Fibroblast of the aortic adventitia (primary cell): ENCODE results near the gene IL1RL1. TPM values are rescaled to one million over a fixed set of nuclear protein-coding genes. Genes with fewer than 3 reads are reported as not detected.

Experiments used
- DNase-seq: peaks from one replicate; pipeline ENCODE4 v3.0.0-alpha.2; 2010; ENCODE audit warnings: low read depth
- H3K4me3 ChIP-seq: 2 replicates; pipeline ENCODE4 v1.5.1; 2011; ENCODE audit warnings: low read depth, mild to moderate bottlenecking, control low read depth, low read length, moderate library complexity
- CTCF ChIP-seq: IDR thresholded peaks from 2 replicates; pipeline ENCODE4 v1.5.1; 2011; ENCODE audit warnings: mild to moderate bottlenecking, low read length, control low read depth, inconsistent platforms; ENCODE audit not compliant: insufficient read depth
- total RNA-seq: library from RNA; depleted of rRNA; stranded (reverse); fragments of >200 nt; gene quantifications from 2 replicates; pipeline ENCODE4 v1.2.3, GENCODE V29; 2012; ENCODE audit warnings: low replicate concordance

The IL1RL1 gene
- total RNA-seq, 1 donor: 8.2 TPM

DNA sequence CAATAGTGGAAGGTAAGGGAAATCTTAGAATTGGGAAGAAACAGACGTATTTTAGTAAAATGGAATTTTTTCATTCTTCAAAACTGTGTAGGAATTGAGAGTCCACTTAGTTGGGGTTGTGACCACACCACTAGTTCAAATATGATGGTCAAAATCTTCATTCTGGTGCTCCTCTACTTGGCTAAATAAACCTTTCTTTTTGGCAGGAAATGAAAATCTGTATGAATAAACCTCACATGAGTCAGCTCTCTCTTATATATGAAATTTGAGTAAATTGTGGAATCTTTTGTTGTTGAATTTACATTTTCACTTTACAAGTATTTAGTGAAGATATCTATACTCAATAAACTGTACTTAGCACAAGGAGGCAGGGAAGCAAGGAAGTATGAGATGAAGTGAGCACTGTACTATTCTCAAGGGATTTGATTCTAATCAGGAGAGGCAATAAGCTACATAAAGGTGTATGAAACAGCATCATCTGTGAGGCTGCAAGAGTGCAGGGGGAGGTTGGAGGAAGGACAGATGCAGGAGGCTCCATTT lies 64.8 kb downstream of the IL1RL1 start:
- TF ChIP-seq CTCF: no peak
- no peak overlapping the region for H3K4me3 ChIP-seq
- DNase-seq: no peak

- TF ChIP-seq CTCF: no peak
- H3K4me3 ChIP-seq: no peak overlapping the region
- no peak for DNase-seq
Observed at GRCh38 chr2:102383722-102384121, 72.4 kb downstream of the IL1RL1 start.

DNA sequence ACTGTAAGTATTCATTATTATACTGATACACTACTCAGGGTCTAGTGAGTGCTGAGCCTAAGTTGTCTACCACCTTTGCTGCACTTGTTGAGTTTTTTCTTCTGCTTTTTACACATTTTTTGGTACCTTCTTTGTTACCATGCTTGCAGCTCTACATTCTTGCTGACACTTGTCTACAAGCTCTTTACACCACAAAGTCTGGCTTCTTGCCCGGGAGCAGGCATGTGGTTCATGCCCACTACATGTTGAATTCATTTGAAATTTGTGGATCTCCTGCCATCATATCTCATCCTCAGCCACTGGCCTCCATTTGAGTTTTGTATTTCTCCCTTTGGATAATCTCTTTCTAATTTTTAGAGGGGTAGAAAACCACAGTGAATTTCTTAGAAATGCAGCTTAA lies 74.2 kb downstream of the IL1RL1 start:
- no peak overlapping the region for H3K4me3 ChIP-seq
- DNase-seq: peak; percentile 2
- TF ChIP-seq CTCF: no peak

DNA sequence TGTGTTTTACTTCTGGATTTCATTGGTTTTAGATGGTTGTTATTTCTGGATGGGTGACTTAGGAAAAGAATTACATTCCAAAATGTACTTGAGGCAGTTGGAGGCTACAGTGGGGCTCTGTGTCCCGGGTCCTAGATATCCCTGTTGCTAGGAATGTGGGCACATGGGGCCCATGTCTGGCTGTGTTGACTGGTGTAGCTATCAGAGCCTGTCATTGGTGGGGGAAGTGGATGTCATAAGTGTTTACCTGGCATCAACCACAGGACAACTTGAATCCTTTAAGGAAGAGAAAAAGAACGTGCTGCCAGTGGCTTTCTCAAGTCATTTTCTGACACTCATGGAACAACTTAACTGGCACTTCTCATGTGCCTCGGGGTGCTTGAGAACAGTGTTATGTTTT lies 74.6 kb downstream of the IL1RL1 start:
- H3K4me3 ChIP-seq: no peak overlapping the region
- no peak for DNase-seq
- no peak for TF ChIP-seq CTCF

DNA sequence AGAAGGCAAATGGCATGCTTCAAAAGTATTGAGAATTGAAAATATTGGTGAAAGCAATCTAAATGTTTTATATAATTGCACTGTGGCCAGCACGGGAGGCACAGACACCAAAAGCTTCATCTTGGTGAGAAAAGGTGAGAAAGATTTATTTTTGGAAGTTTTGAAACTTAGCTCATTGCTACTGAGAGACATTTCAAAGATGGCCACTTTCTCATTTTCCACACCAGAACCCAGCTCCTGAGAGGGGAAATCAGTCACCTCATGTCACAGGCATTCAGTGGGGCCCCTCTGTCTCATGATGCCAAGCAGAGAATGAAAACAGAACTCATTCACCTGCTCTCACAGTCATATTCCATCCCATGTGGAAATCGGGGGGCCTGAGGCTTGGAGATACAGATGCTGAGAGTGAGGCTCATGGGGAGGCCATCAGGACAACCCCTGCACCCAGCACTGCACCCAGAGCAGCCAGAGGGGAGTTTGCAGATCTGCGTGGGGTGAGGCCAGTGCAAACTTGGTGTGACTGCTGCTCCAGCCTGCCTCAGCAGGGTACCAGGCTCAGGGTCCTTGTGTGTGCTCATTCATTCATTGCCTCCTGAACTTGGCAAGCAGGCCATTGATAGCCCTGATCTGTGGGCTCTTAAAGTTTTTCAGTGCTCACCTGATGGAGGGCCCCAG lies 75.6 kb downstream of the IL1RL1 start:
- no peak for TF ChIP-seq CTCF
- no peak overlapping the region for H3K4me3 ChIP-seq
- no peak for DNase-seq

DNA sequence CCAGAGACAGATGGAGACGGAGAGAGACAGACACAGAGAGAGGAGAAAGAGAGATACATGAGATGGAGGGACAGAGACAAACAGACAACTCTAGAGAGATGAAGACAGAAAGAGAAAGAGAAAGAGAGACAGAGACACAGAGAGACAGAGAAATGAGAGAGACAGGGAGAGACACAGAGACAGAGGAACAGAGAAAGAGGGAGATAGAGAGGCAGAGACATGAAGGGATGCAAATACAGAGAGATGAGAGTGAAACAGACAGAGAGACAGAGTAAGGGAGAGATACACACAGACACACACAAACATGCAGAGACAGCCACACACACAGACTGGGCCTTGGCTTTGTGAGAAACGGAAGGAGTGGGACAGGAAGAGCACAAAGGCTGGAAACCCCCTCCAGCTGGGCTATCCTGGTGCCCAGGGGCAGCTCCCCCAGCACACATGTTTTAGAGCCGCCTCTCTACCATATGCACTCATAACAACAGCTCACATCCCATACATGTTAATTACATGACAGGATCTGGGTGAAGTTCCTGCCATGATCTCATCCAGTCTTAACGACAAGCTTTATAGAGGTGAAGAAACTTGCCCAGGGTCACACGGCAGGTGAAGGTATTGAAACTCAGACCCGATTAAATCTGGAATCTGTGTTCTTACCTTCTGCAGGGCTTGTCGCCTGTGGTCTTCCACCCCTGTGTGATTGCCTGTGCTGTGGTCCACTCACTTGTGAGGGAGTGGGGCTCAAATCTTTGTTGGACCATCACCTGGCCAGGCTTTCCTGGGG lies 76.6 kb downstream of the IL1RL1 start:
- no peak overlapping the region for H3K4me3 ChIP-seq
- no peak for TF ChIP-seq CTCF

More for the DNA sequence above, 76.6 kb downstream of the IL1RL1 start:
- DNase-seq: no peak
